HEK293 (cell line): ENCODE measurements around the gene B4GALNT2.

Experiments
- ZNF266 ChIP-seq: fragments of 450-650 bp; formaldehyde crosslinking; IDR thresholded peaks from 2 replicates; pipeline ENCODE4 v1.5.1; 2016; ENCODE audit warnings: missing biosample characterization, missing genetic modification characterization, low read depth
- TF ChIP-seq, protein P1 (sequence below): fragments of 450-650 bp; formaldehyde crosslinking; IDR thresholded peaks from 2 replicates; pipeline ENCODE4 v1.5.1; 2016; ENCODE audit warnings: missing biosample characterization, missing genetic modification characterization

DNA sequence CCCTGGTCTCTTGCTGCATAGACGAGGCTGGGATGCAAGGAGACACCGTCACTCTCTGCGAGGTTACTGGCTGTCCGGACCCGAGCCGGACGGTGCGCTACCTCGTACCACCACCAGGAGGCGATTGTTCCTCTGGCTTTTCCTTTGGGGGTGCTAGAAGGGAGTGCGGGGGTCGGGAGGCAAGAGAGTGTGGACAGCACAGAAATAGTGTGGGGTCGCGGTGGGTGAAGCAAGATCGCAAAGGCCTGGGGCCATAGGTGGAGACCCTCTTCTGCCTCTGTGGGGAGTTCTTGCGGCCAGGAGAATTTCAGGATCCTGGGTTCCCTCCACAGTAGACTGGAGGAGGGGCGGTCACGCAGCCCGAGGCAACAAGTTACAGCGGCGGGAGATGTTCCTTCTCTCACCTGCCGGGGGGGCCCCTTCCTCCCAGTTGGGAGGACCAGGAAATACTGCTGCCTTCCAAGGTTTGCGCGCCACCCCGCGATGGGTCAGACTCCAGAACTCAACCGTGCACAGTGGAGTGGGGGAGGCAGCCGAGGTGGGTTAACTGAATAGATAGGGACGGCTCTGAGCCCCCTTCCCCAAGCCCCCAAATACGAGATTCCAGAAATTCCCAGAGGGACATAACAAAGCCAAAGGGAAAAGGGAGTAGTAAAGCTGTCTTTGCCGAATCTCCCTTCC is 91.1 kb downstream of the B4GALNT2 start:
- TF ChIP-seq, protein P1, sequence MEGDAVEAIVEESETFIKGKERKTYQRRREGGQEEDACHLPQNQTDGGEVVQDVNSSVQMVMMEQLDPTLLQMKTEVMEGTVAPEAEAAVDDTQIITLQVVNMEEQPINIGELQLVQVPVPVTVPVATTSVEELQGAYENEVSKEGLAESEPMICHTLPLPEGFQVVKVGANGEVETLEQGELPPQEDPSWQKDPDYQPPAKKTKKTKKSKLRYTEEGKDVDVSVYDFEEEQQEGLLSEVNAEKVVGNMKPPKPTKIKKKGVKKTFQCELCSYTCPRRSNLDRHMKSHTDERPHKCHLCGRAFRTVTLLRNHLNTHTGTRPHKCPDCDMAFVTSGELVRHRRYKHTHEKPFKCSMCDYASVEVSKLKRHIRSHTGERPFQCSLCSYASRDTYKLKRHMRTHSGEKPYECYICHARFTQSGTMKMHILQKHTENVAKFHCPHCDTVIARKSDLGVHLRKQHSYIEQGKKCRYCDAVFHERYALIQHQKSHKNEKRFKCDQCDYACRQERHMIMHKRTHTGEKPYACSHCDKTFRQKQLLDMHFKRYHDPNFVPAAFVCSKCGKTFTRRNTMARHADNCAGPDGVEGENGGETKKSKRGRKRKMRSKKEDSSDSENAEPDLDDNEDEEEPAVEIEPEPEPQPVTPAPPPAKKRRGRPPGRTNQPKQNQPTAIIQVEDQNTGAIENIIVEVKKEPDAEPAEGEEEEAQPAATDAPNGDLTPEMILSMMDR (tag by site-specific recombination): peak; percentile 82
- TF ChIP-seq ZNF266: no peak
